GM12892 (cell line): ENCODE results near the gene SLC25A13.

Experiments used
- POLR2A ChIP-seq: IDR thresholded peaks from 2 replicates; pipeline ENCODE4 v1.6.1; 2011; ENCODE audit warnings: low read depth, low read length, control low read depth
- POLR2AphosphoS5 ChIP-seq: IDR thresholded peaks from 2 replicates; pipeline ENCODE4 v1.6.1; 2011; ENCODE audit warnings: low read depth, low read length, control low read depth

- TF ChIP-seq POLR2AphosphoS5 (no peak), POLR2A (no peak)
Measured at GRCh38 chr7:96361116-96361857, 39.4 kb upstream of the SLC25A13 start.
